Retina (tissue), 1 donor: Measurements from ENCODE around the gene ACP5.

ENCODE experiments used
- DNase-seq: peaks from one replicate; pipeline ENCODE4 v3.0.0-alpha.2; 2016

Gene ACP5

GRCh38 chr19:11547929-11548700 is 29.3 kb downstream of the ACP5 start:
- DNase-seq, result no peak

- DNase-seq, result no peak
Measured at GRCh38 chr19:11541238-11541637, 36.2 kb downstream of the ACP5 start.

GRCh38 chr19:11540645-11541044 is 36.8 kb downstream of the ACP5 start:
- no peak for DNase-seq

- no peak for DNase-seq
Measured at GRCh38 chr19:11539495-11540365, 37.7 kb downstream of the ACP5 start.

GRCh38 chr19:11538232-11539036 is 39.0 kb downstream of the ACP5 start, which contains the start of gene CNN1:
Gene CNN1, plus strand, starts transcription at chr19:11538851. Its CDS starts 77 bp downstream, at chr19:11538928.
- peak; percentile 26 for DNase-seq

GRCh38 chr19:11535792-11536595 is 41.5 kb downstream of the ACP5 start:
- peak; percentile 92 for DNase-seq

- no peak for DNase-seq
Measured at GRCh38 chr19:11534948-11535347, 42.5 kb downstream of the ACP5 start.

- no peak for DNase-seq
Measured at GRCh38 chr19:11534538-11534937, 42.9 kb downstream of the ACP5 start.

GRCh38 chr19:11530432-11530831 is 47.0 kb downstream of the ACP5 start:
- DNase-seq, result peak; percentile 70

GRCh38 chr19:11528551-11529341 is 48.7 kb downstream of the ACP5 start, which contains the start of gene ECSIT:
Gene ECSIT, minus strand, starts transcription at chr19:11529134. Its CDS starts 9,964 bp downstream, at chr19:11519170.
- DNase-seq, result peak; percentile 98
